HG03064 (cell line): Measurements from ENCODE around the gene PRKCE.

Experiments used
- ATAC-seq: cut with Tn5 transposase; IDR thresholded peaks from one replicate; pipeline ENCODE4 v1.9.1; 2021; ENCODE audit warnings: low read depth; ENCODE audit not compliant: unreplicated experiment

PRKCE gene

GRCh38 chr2:46169467-46169866, 518.0 kb downstream of the PRKCE start:
- no peak for ATAC-seq

GRCh38 chr2:46170026-46170425, 518.6 kb downstream of the PRKCE start:
- no peak for ATAC-seq

- no peak for ATAC-seq
These were observed 519.3 kb downstream of the PRKCE start for GRCh38 chr2:46170611-46171350.

- no peak for ATAC-seq
These were observed 520.0 kb downstream of the PRKCE start for GRCh38 chr2:46171411-46171953.

- no peak for ATAC-seq
These were observed 520.6 kb downstream of the PRKCE start for GRCh38 chr2:46171996-46172546.

- ATAC-seq: no peak
These were observed 521.6 kb downstream of the PRKCE start for GRCh38 chr2:46173030-46173429.

- no peak for ATAC-seq
These were observed 522.3 kb downstream of the PRKCE start for GRCh38 chr2:46173636-46174250.

- no peak for ATAC-seq
These were observed 523.1 kb downstream of the PRKCE start for GRCh38 chr2:46174345-46175170.

GRCh38 chr2:46175419-46175818, 523.9 kb downstream of the PRKCE start:
- ATAC-seq: no peak

- no peak for ATAC-seq
These were observed 526.1 kb downstream of the PRKCE start for GRCh38 chr2:46177461-46178089.

- ATAC-seq: no peak
These were observed 527.7 kb downstream of the PRKCE start for GRCh38 chr2:46179037-46179621.

GRCh38 chr2:46180189-46180588, 528.7 kb downstream of the PRKCE start:
- no peak for ATAC-seq

GRCh38 chr2:46181306-46181705, 529.8 kb downstream of the PRKCE start:
- no peak for ATAC-seq

- no peak for ATAC-seq
These were observed 530.5 kb downstream of the PRKCE start for GRCh38 chr2:46181789-46182530.

GRCh38 chr2:46183426-46183825, 532.0 kb downstream of the PRKCE start:
- ATAC-seq: no peak

GRCh38 chr2:46184794-46185583, 533.5 kb downstream of the PRKCE start:
- ATAC-seq: no peak

GRCh38 chr2:46187112-46187618, 535.7 kb downstream of the PRKCE start:
- ATAC-seq: peak; percentile 70

- no peak for ATAC-seq
These were observed 536.7 kb downstream of the PRKCE start for GRCh38 chr2:46188041-46188716.
